GM21390 (cell line): ENCODE results near the gene PPP1R13B.

Source experiments
- ATAC-seq: cut with Tn5 transposase; IDR thresholded peaks from one replicate; pipeline ENCODE4 v1.9.1; 2021; ENCODE audit not compliant: unreplicated experiment

Gene PPP1R13B

GRCh38 chr14:103702497-103703432, 144.6 kb downstream of the PPP1R13B start:
- no peak for ATAC-seq

DNA sequence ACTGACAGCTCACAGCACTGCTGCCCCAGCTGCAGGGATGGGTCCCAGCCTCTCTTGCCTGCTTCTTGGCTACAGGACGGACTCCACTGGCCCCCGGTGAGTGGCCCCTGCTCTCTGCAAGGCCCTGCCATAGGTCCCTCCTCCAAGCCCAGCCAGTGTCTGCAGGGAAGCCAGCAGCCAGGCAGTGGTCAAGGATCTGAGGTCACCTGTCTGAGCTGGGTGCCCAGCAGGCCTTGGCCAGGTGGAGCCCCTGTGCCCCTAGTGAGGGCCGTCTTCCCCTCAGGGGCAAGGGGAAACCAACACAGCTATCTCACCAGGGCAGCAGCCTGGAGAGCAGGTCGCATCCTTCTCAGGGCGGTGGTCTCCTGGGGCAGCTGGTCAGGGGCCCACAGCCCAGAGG, 145.3 kb downstream of the PPP1R13B start:
- no peak for ATAC-seq

- no peak for ATAC-seq
Measured at GRCh38 chr14:103700753-103701490, 146.5 kb downstream of the PPP1R13B start.

GRCh38 chr14:103699901-103700752, 147.2 kb downstream of the PPP1R13B start:
- ATAC-seq: no peak

DNA sequence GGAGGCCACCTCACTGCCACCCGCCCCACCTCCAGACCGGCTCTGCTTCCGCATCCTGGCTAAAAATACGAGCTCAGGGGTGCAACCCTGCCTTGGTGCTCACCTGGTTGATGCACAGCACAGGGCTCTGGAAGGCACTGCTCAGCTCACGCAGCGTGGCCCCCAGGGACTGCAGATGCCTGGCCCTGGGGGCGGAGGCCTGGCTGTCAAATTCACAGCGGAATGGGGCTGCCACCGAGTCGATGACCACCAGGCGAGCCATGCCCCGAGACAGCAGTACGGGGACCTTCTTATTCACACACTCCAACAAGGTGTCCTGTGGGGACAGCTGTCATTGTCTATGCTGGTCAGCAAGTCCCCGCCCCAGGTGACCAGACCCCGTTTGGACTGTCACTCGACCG, 148.1 kb downstream of the PPP1R13B start:
- ATAC-seq: no peak

GRCh38 chr14:103698380-103699260, 148.8 kb downstream of the PPP1R13B start:
- no peak for ATAC-seq

GRCh38 chr14:103697603-103698379, 149.6 kb downstream of the PPP1R13B start:
- ATAC-seq: no peak

- no peak for ATAC-seq
Measured at GRCh38 chr14:103697206-103697602, 150.2 kb downstream of the PPP1R13B start.

DNA sequence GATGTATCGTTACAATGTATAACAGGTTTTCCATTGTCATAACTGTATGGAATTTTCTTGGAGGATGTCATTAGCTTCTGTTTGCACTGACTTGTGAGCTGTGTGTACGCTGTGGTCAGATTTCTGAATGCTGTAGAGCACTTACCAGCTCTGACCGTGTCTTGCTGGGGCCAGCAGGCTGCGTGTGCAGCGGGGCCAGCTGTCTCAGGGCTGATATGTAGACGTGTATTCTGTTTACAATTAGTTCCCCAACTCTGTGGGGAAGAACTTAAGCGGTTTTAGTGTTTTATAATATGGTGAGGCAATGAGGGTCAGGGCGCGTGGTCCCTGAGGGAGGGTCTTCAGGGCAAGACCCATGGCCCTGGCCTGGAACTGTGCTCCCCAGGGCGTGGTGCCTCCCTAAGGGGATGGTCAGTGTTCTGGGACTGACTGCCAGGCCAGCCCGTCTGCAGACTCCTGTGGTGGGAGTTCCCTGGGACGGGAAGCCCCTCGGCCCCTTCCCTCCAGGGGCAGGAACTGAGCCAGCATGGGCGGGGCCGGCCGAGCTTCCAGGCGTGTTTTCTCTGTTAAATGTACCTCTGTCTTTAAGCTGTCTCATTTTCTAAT, 150.8 kb downstream of the PPP1R13B start:
- ATAC-seq: no peak

GRCh38 chr14:103696070-103696402, 151.3 kb downstream of the PPP1R13B start:
- no peak for ATAC-seq

- ATAC-seq: no peak
Measured at GRCh38 chr14:103695296-103696069, 151.9 kb downstream of the PPP1R13B start.

- ATAC-seq: no peak
Measured at GRCh38 chr14:103694572-103695026, 152.8 kb downstream of the PPP1R13B start.

- ATAC-seq: no peak
Measured at GRCh38 chr14:103693515-103693914, 153.9 kb downstream of the PPP1R13B start.

DNA sequence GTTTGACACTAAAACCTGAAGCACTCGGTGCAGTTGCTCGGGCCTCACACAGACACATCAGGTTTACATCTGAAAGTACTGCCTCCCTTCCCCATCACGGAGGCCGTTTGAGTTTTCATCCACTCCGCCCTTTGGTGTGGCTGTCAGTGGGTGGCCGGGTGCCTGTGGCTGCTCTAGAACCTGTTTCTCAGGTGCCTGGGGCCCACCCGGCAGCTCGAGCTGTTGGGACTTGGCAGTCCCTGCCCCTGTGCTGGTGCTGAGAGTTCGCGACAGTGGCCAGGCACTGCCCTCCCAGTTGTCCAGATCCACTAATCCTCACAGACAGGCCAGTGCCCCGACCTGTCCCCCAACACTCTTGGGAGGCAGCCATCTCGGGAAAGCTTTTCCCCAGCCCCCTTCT, 154.5 kb downstream of the PPP1R13B start:
- ATAC-seq: no peak

GRCh38 chr14:103692159-103692558, 155.2 kb downstream of the PPP1R13B start:
- ATAC-seq: peak; percentile 18

- peak; percentile 65 for ATAC-seq
Measured at GRCh38 chr14:103691655-103692054, 155.7 kb downstream of the PPP1R13B start.

GRCh38 chr14:103690332-103690731, 157.0 kb downstream of the PPP1R13B start:
- ATAC-seq: no peak
